Adrenal gland (tissue), 5 donors: ENCODE data around the gene RABL3.
"Not testable (repeated sequence)": the region's sequence is repeated elsewhere in the genome, so short reads cannot be mapped to it uniquely, and the experiment has no call there.

Source experiments
- POLR2A ChIP-seq, 2 donors: fragments of 450-650 bp; IDR thresholded peaks; one replicate each; pipeline ENCODE4 v1.6.1; 2017; ENCODE audit warnings: antibody characterized with exemption in 2 of 2, mild to moderate bottlenecking in 2 of 2, moderate library complexity in 1 of 2
- TF ChIP-seq, protein P1 (sequence below), 6 experiments: fragments of 450-650 bp in 4 of 6; fragments of 200-600 bp in 2 of 6; sonication (generic) in 1 of 6; IDR thresholded peaks; 1 replicate in 5 of 6; 2 replicates in 1 of 6; pipeline versions ENCODE4 v1.5.1 to v1.8.0; 2016 to 2021; ENCODE audit warnings: antibody characterized with exemption in 6 of 6, mild to moderate bottlenecking in 2 of 6, moderate library complexity in 1 of 6
- donor health status: DM: no; HTN: no; CAD: no.

DNA sequence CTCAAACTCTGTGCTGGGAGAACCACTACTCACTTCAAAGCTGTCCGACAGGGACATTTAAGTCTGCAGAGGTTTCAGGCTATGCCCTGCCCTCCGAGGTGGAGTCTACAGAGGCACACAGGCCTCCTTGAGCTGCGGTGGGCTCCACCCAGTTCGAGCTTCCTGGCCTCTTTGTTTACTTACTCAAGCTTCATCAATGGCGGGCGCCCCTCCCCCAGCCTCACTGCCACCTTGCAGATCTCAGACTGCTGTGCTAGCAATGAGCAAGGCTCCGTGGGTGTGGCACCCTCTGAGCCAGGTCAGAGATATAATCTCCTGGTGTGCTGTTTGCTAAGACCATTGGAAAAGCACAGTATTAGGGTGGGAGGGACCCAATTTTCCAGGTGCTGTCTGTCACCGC lies 4.3 kb downstream of the RABL3 start:
- TF ChIP-seq POLR2A (IDR thresholded peaks at IDR 0.05), result not testable (repeated sequence)
- TF ChIP-seq, protein P1, sequence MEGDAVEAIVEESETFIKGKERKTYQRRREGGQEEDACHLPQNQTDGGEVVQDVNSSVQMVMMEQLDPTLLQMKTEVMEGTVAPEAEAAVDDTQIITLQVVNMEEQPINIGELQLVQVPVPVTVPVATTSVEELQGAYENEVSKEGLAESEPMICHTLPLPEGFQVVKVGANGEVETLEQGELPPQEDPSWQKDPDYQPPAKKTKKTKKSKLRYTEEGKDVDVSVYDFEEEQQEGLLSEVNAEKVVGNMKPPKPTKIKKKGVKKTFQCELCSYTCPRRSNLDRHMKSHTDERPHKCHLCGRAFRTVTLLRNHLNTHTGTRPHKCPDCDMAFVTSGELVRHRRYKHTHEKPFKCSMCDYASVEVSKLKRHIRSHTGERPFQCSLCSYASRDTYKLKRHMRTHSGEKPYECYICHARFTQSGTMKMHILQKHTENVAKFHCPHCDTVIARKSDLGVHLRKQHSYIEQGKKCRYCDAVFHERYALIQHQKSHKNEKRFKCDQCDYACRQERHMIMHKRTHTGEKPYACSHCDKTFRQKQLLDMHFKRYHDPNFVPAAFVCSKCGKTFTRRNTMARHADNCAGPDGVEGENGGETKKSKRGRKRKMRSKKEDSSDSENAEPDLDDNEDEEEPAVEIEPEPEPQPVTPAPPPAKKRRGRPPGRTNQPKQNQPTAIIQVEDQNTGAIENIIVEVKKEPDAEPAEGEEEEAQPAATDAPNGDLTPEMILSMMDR (IDR thresholded peaks at IDR 0.05), result not testable (repeated sequence)
